ENCODE data around the gene CXCR5. TPM values are rescaled to one million over a fixed set of nuclear protein-coding genes. Genes with fewer than 3 reads are reported as not detected.

The CXCR5 gene
- total and polyA plus RNA-seq, 2 donors (not counting 1 experiment from before 2014, with no cell fraction given): 111 to 163 TPM

GRCh38 chr11:118885831-118886565 lies 2.3 kb downstream of the CXCR5 start:
- no peak for DNase-seq
- peak overlapping the region; percentile 90 for H3K27ac Mint-ChIP-seq
- TF ChIP-seq EZH2 (IDR thresholded peaks at IDR 0.05; ENCODE audit: borderline replicate concordance, insufficient read depth, low read depth, low read length, poor library complexity, severe bottlenecking): no peak
- peak overlapping the region; percentile 97 for H3K4me3 Mint-ChIP-seq
- H3K79me2 ChIP-seq (ENCODE audit: control insufficient read depth, insufficient read depth, low read length): peaks cover 100% of the 10 kb centered on the region
- 27% methylated on average over 5 of the region's 12 CpGs for WGBS (ENCODE audit: insufficient coverage)
- peaks cover 62 to 79% of the 10 kb centered on the region in 2 donors for H3K4me1 ChIP-seq (ENCODE audit: control insufficient read depth in 2 of 2, insufficient read depth in 2 of 2, low read length in 2 of 2)
- peak overlapping the region; percentile 80 to 99 (median 95) for H3K4me3 ChIP-seq (ENCODE audit: control extremely low read depth in 1 of 5, extremely low read depth in 1 of 5, insufficient read depth in 1 of 5, low read depth in 2 of 5, low read length in 4 of 5)
- H3K27me3 ChIP-seq (replicated peaks in 1 of 4; ENCODE audit: control extremely low read depth in 1 of 4, control insufficient read depth in 3 of 4, insufficient read depth in 4 of 4, low read length in 3 of 4): no peaks in the 10 kb centered on the region
- H3K36me3 ChIP-seq (replicated peaks in 1 of 2; ENCODE audit: control extremely low read depth in 1 of 2, control insufficient read depth in 1 of 2, extremely low read depth in 1 of 2, insufficient read depth in 2 of 2, low read length in 1 of 2): peaks cover 0 to 60% of the 10 kb centered on the region in 2 experiments
- H3K9me3 Mint-ChIP-seq (ENCODE audit: insufficient read depth): no peaks in the 10 kb centered on the region
- H3K9me3 ChIP-seq (ENCODE audit: control extremely low read depth in 1 of 3, control insufficient read depth in 2 of 3, insufficient read depth in 1 of 3, low read length in 2 of 3): no peaks in the 10 kb centered on the region
- CTCF ChIA-PET: interaction anchor here (0.6 to 1.9 kb wide), 6 partner anchors 13 to 196 kb away, joined by 3 to 6 read pairs (median 3); no protein-coding TSS in a partner anchor
- H3K4me2 ChIP-seq (replicated peaks; ENCODE audit: low read depth, low read length, poor library complexity, severe bottlenecking): peak overlapping the region; percentile 94
- POLR2A ChIA-PET: interaction anchor here (0.5 to 5.8 kb wide), 15 partner anchors 12 to 1737 kb away, joined by 3 to 90 read pairs (median 4); partner anchors contain the start of genes BCL9L and CBL
- peak overlapping the region; percentile 91 to 99 for H3K27ac ChIP-seq (ENCODE audit: low read length in 2 of 2)
- H3K4me1 Mint-ChIP-seq: peaks cover 81% of the 10 kb centered on the region
- no peak for ATAC-seq (ENCODE audit: low read depth)
- H3K9ac ChIP-seq (ENCODE audit: low read length): peak overlapping the region; percentile 98
- no peaks in the 10 kb centered on the region for H3K27me3 Mint-ChIP-seq
- intact Hi-C loops (cut with micrococcal nuclease): loop anchor here (1.0 kb wide), 1 partner anchor 10 kb away; no protein-coding TSS in a partner anchor
- peaks cover 67% of the 10 kb centered on the region for H4K20me1 ChIP-seq (ENCODE audit: control insufficient read depth, insufficient read depth, low read length, poor library complexity, severe bottlenecking)
- H2AFZ ChIP-seq (ENCODE audit: insufficient read depth, low read depth, low read length, poor library complexity, severe bottlenecking): no peak overlapping the region

- Histone ChIP-seq H2AFZ (ENCODE audit: insufficient read depth, low read depth, low read length, poor library complexity, severe bottlenecking) (no peak overlapping the region), H4K20me1 (ENCODE audit: control insufficient read depth, insufficient read depth, low read length, poor library complexity, severe bottlenecking) (peaks cover 73% of the 10 kb centered on the region), H3K36me3 (replicated peaks in 1 of 2; ENCODE audit: control extremely low read depth in 1 of 2, control insufficient read depth in 1 of 2, extremely low read depth in 1 of 2, insufficient read depth in 2 of 2, low read length in 1 of 2) (peaks cover 0 to 64% of the 10 kb centered on the region in 2 experiments), H3K9ac (ENCODE audit: low read length) (peak overlapping the region; percentile 98), H3K27ac (ENCODE audit: low read length in 2 of 2) (peak overlapping the region; percentile 91 to 99), H3K4me2 (replicated peaks; ENCODE audit: low read depth, low read length, poor library complexity, severe bottlenecking) (peak overlapping the region; percentile 94), H3K4me3 (ENCODE audit: control extremely low read depth in 1 of 5, extremely low read depth in 1 of 5, insufficient read depth in 1 of 5, low read depth in 2 of 5, low read length in 4 of 5) (peak overlapping the region; percentile 18 to 99 (median 83)), H3K79me2 (ENCODE audit: control insufficient read depth, insufficient read depth, low read length) (peaks cover 100% of the 10 kb centered on the region), H3K9me3 (ENCODE audit: control extremely low read depth in 1 of 3, control insufficient read depth in 2 of 3, insufficient read depth in 1 of 3, low read length in 2 of 3) (no peaks in the 10 kb centered on the region), H3K27me3 (replicated peaks in 1 of 4; ENCODE audit: control extremely low read depth in 1 of 4, control insufficient read depth in 3 of 4, insufficient read depth in 4 of 4, low read length in 3 of 4) (no peaks in the 10 kb centered on the region), H3K4me1 (ENCODE audit: control insufficient read depth in 2 of 2, insufficient read depth in 2 of 2, low read length in 2 of 2) (peaks cover 68 to 86% of the 10 kb centered on the region in 2 donors)
- peak; percentile 91 for DNase-seq
- Mint-ChIP-seq H3K4me3 (peak overlapping the region; percentile 97), H3K27me3 (no peaks in the 10 kb centered on the region), H3K27ac (peak overlapping the region; percentile 90), H3K4me1 (peaks cover 81% of the 10 kb centered on the region), H3K9me3 (ENCODE audit: insufficient read depth) (no peaks in the 10 kb centered on the region)
- ChIA-PET CTCF (interaction anchor here (0.6 to 1.9 kb wide), 4 partner anchors 14 to 197 kb away, joined by 3 to 6 read pairs (median 3); no protein-coding TSS in a partner anchor), POLR2A (interaction anchor here (0.6 to 5.8 kb wide), 8 partner anchors 14 to 101 kb away, joined by 3 to 90 read pairs (median 4); partner anchors contain the start of gene BCL9L)
- ATAC-seq (ENCODE audit: low read depth): peak; percentile 53
- intact Hi-C loops (cut with micrococcal nuclease): loop anchor here (1.0 kb wide), 1 partner anchor 10 kb away; no protein-coding TSS in a partner anchor
- no peak for TF ChIP-seq CTCF (IDR thresholded peaks at IDR 0.05)
- TF ChIP-seq EZH2 (IDR thresholded peaks at IDR 0.05; ENCODE audit: borderline replicate concordance, insufficient read depth, low read depth, low read length, poor library complexity, severe bottlenecking): no peak
- WGBS (ENCODE audit: insufficient coverage): 6% methylated on average over 3 of the region's 8 CpGs
Measured at GRCh38 chr11:118886681-118887111, 3.0 kb downstream of the CXCR5 start.
